ENCODE measurements around the gene PRR20E. TPM values are rescaled to one million over a fixed set of nuclear protein-coding genes. Genes with fewer than 3 reads are reported as not detected.
"Not testable (repeated sequence)": the region's sequence is repeated elsewhere in the genome, so short reads cannot be mapped to it uniquely, and the experiment has no call there.

The PRR20E gene
- total RNA-seq, 2 donors from 2014 or later, result not detected

DNA sequence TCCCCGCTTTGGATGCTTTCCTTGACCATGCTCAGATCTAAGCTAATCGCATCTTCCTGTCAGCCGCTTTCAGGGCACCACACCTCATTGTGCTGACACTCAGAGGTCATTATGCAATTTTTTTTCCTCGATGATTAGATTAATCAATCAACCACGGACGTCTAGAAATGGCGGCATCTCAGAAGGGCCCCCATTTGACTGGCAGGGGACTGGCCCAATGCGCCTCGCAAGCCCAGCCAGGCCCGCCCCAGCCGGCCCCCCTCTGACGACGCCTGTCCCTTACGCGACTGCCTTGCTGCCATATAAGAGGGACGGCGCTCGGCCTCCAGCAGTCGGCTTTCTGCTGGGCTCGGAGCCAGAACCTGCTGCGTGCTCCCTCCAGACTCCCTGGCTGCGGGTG lies 13.2 kb upstream of the PRR20E start, which contains the start of gene PRR20C:
TSS of gene PRR20C (plus strand) at position 301 of the 400 bp plus-strand sequence. CDS start 387 bp downstream, outside the sequence.
- not testable (repeated sequence) for H3K4me1 ChIP-seq (ENCODE audit: control insufficient read depth, insufficient read depth, low read length)

DNA sequence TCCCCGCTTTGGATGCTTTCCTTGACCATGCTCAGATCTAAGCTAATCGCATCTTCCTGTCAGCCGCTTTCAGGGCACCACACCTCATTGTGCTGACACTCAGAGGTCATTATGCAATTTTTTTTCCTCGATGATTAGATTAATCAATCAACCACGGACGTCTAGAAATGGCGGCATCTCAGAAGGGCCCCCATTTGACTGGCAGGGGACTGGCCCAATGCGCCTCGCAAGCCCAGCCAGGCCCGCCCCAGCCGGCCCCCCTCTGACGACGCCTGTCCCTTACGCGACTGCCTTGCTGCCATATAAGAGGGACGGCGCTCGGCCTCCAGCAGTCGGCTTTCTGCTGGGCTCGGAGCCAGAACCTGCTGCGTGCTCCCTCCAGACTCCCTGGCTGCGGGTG lies 6.7 kb upstream of the PRR20E start, which contains the start of gene PRR20D:
TSS of gene PRR20D (plus strand) at position 301 of the 400 bp plus-strand sequence. CDS start 387 bp downstream, outside the sequence.
- not testable (repeated sequence) for H3K27ac Mint-ChIP-seq; H3K9ac ChIP-seq (ENCODE audit: extremely low read depth, low read length, poor library complexity, severe bottlenecking); H3K36me3 Mint-ChIP-seq (ENCODE audit: low read depth); H3K9me3 ChIP-seq (ENCODE audit: control insufficient read depth, low read length); H3K27me3 ChIP-seq (ENCODE audit: control insufficient read depth, insufficient read depth, low read length, poor library complexity, severe bottlenecking); H3K9me3 Mint-ChIP-seq; DNase-seq; H3K36me3 ChIP-seq (ENCODE audit: control insufficient read depth, insufficient read depth, low read length); H3K4me3 ChIP-seq (ENCODE audit: low read length); H3K4me3 Mint-ChIP-seq; H3K27ac ChIP-seq (ENCODE audit: low read depth, low read length); H3K27me3 Mint-ChIP-seq (ENCODE audit: insufficient read depth); H3K4me1 ChIP-seq (ENCODE audit: control insufficient read depth, insufficient read depth, low read length); H3K4me1 Mint-ChIP-seq
- no CpG with 5 or more reads among the region's 22 CpGs for WGBS, 2 experiments (ENCODE audit: insufficient coverage in 1 of 2, insufficient read length in 1 of 2)

More for the DNA sequence above, 13.2 kb upstream of the PRR20E start, which contains the start of gene PRR20C:
- H3K4me1 Mint-ChIP-seq; H3K27me3 Mint-ChIP-seq (ENCODE audit: insufficient read depth); H3K4me3 ChIP-seq (ENCODE audit: low read length); H3K4me3 Mint-ChIP-seq; H3K9me3 ChIP-seq (ENCODE audit: control insufficient read depth, low read length); H3K36me3 Mint-ChIP-seq (ENCODE audit: low read depth); H3K9ac ChIP-seq (ENCODE audit: extremely low read depth, low read length, poor library complexity, severe bottlenecking); H3K9me3 Mint-ChIP-seq; H3K27ac ChIP-seq (ENCODE audit: low read depth, low read length); H3K27me3 ChIP-seq (ENCODE audit: control insufficient read depth, insufficient read depth, low read length, poor library complexity, severe bottlenecking); H3K36me3 ChIP-seq (ENCODE audit: control insufficient read depth, insufficient read depth, low read length); H3K27ac Mint-ChIP-seq; DNase-seq: not testable (repeated sequence)
- no CpG with 5 or more reads among the region's 22 CpGs for WGBS, 2 experiments (ENCODE audit: insufficient coverage in 1 of 2, insufficient read length in 1 of 2)

DNA sequence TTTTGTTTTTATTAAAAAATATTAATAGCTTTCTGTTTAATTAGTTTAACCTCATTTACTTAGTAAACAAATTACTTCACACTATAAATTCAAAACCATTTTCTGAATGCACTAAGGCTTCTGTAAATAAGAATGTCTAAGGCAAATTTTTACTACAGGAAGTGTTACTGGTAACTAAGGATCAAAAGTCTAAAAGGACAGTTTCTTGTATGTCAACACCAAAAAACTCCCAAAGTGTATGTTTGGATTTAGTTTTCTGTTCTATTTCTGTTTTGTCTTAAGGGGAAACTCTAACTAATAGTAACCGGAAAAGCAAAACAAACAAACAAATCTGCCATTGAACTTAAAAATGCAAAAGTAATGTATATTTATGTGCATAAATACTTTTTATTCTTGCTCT lies 24.7 kb downstream of the PRR20E start:
- no peak overlapping the region for H3K27ac ChIP-seq (ENCODE audit: low read depth, low read length)
- no peak for DNase-seq
- no peaks in the 10 kb centered on the region for H3K4me1 ChIP-seq (ENCODE audit: control insufficient read depth, insufficient read depth, low read length)
- H3K9me3 ChIP-seq (ENCODE audit: control insufficient read depth, low read length), result no peaks in the 10 kb centered on the region
- no CpG with 5 or more reads among the region's 1 CpG for WGBS, 2 experiments (ENCODE audit: insufficient coverage in 1 of 2, insufficient read length in 1 of 2)
- Mint-ChIP-seq H3K4me3 (no peak overlapping the region), H3K9me3 (no peaks in the 10 kb centered on the region), H3K36me3 (ENCODE audit: low read depth) (no peaks in the 10 kb centered on the region), H3K27me3 (ENCODE audit: insufficient read depth) (peaks cover 3% of the 10 kb centered on the region), H3K4me1 (peaks cover 5% of the 10 kb centered on the region), H3K27ac (no peak overlapping the region)
- H3K36me3 ChIP-seq (ENCODE audit: control insufficient read depth, insufficient read depth, low read length), result no peaks in the 10 kb centered on the region
- peaks cover 5% of the 10 kb centered on the region for H3K27me3 ChIP-seq (ENCODE audit: control insufficient read depth, insufficient read depth, low read length, poor library complexity, severe bottlenecking)
- TF ChIP-seq, protein P1, sequence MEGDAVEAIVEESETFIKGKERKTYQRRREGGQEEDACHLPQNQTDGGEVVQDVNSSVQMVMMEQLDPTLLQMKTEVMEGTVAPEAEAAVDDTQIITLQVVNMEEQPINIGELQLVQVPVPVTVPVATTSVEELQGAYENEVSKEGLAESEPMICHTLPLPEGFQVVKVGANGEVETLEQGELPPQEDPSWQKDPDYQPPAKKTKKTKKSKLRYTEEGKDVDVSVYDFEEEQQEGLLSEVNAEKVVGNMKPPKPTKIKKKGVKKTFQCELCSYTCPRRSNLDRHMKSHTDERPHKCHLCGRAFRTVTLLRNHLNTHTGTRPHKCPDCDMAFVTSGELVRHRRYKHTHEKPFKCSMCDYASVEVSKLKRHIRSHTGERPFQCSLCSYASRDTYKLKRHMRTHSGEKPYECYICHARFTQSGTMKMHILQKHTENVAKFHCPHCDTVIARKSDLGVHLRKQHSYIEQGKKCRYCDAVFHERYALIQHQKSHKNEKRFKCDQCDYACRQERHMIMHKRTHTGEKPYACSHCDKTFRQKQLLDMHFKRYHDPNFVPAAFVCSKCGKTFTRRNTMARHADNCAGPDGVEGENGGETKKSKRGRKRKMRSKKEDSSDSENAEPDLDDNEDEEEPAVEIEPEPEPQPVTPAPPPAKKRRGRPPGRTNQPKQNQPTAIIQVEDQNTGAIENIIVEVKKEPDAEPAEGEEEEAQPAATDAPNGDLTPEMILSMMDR (conservative IDR thresholded peaks at IDR 0.05), result no peak
- H3K9ac ChIP-seq (ENCODE audit: extremely low read depth, low read length, poor library complexity, severe bottlenecking), result no peak overlapping the region
- no peak overlapping the region for H3K4me3 ChIP-seq (ENCODE audit: low read length)

DNA sequence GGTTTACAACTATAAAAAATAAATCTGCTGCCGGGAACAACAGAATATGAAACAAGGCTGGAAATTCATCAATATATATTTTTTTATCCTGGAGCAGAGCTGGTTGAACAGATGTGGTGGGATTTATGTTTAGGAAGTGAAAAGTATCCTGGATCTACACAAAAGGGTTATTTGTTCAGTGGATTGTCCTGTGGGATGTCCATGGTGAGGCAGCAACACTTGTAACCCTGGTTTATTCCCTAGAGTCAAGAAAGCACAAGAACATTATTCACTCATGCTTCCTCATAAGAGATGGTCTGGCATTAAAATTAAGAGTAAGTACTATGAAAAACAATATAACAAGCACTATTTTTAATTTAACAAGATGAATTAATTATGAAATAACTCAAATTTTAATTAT lies 46.0 kb downstream of the PRR20E start:
- no peak overlapping the region for H3K4me3 ChIP-seq (ENCODE audit: low read length)
- H3K4me3 Mint-ChIP-seq, result no peak overlapping the region
- no peaks in the 10 kb centered on the region for H3K9me3 ChIP-seq (ENCODE audit: control insufficient read depth, low read length)
- H3K4me1 ChIP-seq (ENCODE audit: control insufficient read depth, insufficient read depth, low read length), result no peaks in the 10 kb centered on the region
- no peak overlapping the region for H3K27ac ChIP-seq (ENCODE audit: low read depth, low read length)
- no peak for DNase-seq
- no peaks in the 10 kb centered on the region for H3K36me3 Mint-ChIP-seq (ENCODE audit: low read depth)
- H3K36me3 ChIP-seq (ENCODE audit: control insufficient read depth, insufficient read depth, low read length), result no peaks in the 10 kb centered on the region
- no peak overlapping the region for H3K9ac ChIP-seq (ENCODE audit: extremely low read depth, low read length, poor library complexity, severe bottlenecking)
- H3K27me3 ChIP-seq (ENCODE audit: control insufficient read depth, insufficient read depth, low read length, poor library complexity, severe bottlenecking), result no peaks in the 10 kb centered on the region
- H3K27me3 Mint-ChIP-seq (ENCODE audit: insufficient read depth), result no peaks in the 10 kb centered on the region
- WGBS, 2 experiments (ENCODE audit: insufficient coverage in 1 of 2, insufficient read length in 1 of 2), result no CpG with 5 or more reads among the region's 1 CpG
- TF ChIP-seq, protein P1 (conservative IDR thresholded peaks at IDR 0.05), result no peak
- H3K4me1 Mint-ChIP-seq, result no peaks in the 10 kb centered on the region
- no peak overlapping the region for H3K27ac Mint-ChIP-seq
- H3K9me3 Mint-ChIP-seq, result no peaks in the 10 kb centered on the region

Other genes starting within 250 kb of the PRR20E start
- gene PRR20A, start 26.3 kb upstream of the PRR20E start, total RNA-seq, result not detected
- not detected for gene PRR20B, start 19.7 kb upstream of the PRR20E start, total RNA-seq
- gene PRR20C, start 13.1 kb upstream of the PRR20E start, total RNA-seq, result not detected
- not detected for gene PRR20D, start 6.6 kb upstream of the PRR20E start, total RNA-seq

All from endodermal cell (in vitro differentiated cells).